CD4-positive, alpha-beta memory T cell (primary cell): ENCODE data around the gene ZNF407. TPM values are rescaled to one million over a fixed set of nuclear protein-coding genes. Genes with fewer than 3 reads are reported as not detected.

Source experiments
- CTCF ChIA-PET: fragments of 350-600 bp; sonication (Branson Sonifier 250); formaldehyde crosslinking; loops from one replicate; lab custom pipeline; 2021; ENCODE audit warnings: inconsistent platforms; ENCODE audit not compliant: partially characterized antibody; lab: Charles Lee
- POLR2A ChIA-PET: fragments of 350-600 bp; sonication (Branson Sonifier 250); formaldehyde crosslinking; loops from one replicate; lab custom pipeline; 2021; ENCODE audit not compliant: partially characterized antibody; lab: Charles Lee
- DNase-seq, 5 donors: peaks; one replicate each; pipeline versions ENCODE4 v3.0.0 to v3.0.0-alpha.2; 2020 to 2022; ENCODE audit warnings: mixed read lengths in 1 of 5
- H3K27ac ChIP-seq: one replicate; pipeline ENCODE4 v1.7.0; 2013; ENCODE audit warnings: low read depth, low read length
- H3K27me3 ChIP-seq: 2 replicates; pipeline ENCODE4 v1.7.0; 2013; ENCODE audit warnings: mild to moderate bottlenecking, low read length, moderate library complexity; ENCODE audit not compliant: insufficient read depth
- H3K36me3 ChIP-seq: 2 replicates; pipeline ENCODE4 v1.7.0; 2013; ENCODE audit warnings: mild to moderate bottlenecking, low read length, moderate library complexity; ENCODE audit not compliant: insufficient read depth
- H3K4me1 ChIP-seq: 2 replicates; pipeline ENCODE4 v1.7.0; 2013; ENCODE audit warnings: mild to moderate bottlenecking, low read length, moderate library complexity; ENCODE audit not compliant: insufficient read depth
- H3K4me3 ChIP-seq, 2 donors: one replicate each; pipeline ENCODE4 v1.7.0; 2013; ENCODE audit warnings: low read length in 2 of 2, mild to moderate bottlenecking in 1 of 2
- H3K9me3 ChIP-seq, 2 donors: one replicate each; pipeline ENCODE4 v1.7.0; 2013; ENCODE audit warnings: low read length in 2 of 2, control low read depth in 1 of 2; ENCODE audit not compliant: control insufficient read depth in 1 of 2
- H3K27ac Mint-ChIP-seq, 7 donors: one replicate each; pipeline ENCODE4 v1.8.0; 2020 to 2021; ENCODE audit warnings: mixed read lengths in 7 of 7, mild to moderate bottlenecking in 6 of 7, inconsistent platforms in 3 of 7, moderate library complexity in 3 of 7
- H3K27me3 Mint-ChIP-seq, 2 donors: one replicate each; pipeline ENCODE4 v1.8.0; 2020 to 2021; ENCODE audit warnings: mixed read lengths in 2 of 2
- H3K36me3 Mint-ChIP-seq, 2 donors: one replicate each; pipeline ENCODE4 v1.8.0; 2020 to 2021; ENCODE audit warnings: mixed read lengths in 2 of 2, inconsistent platforms in 1 of 2, mild to moderate bottlenecking in 1 of 2
- H3K4me1 Mint-ChIP-seq, 4 donors: one replicate each; pipeline ENCODE4 v1.8.0; 2020 to 2021; ENCODE audit warnings: mixed read lengths in 4 of 4, mild to moderate bottlenecking in 1 of 4
- H3K4me3 Mint-ChIP-seq, 8 donors: one replicate each; pipeline ENCODE4 v1.8.0; 2020 to 2021; ENCODE audit warnings: mixed read lengths in 8 of 8, mild to moderate bottlenecking in 7 of 8, moderate library complexity in 6 of 8, inconsistent platforms in 3 of 8
- H3K9me3 Mint-ChIP-seq, 8 donors: one replicate each; pipeline ENCODE4 v1.8.0; 2020 to 2021; ENCODE audit warnings: mixed read lengths in 8 of 8, mild to moderate bottlenecking in 5 of 8, inconsistent platforms in 3 of 8, moderate library complexity in 1 of 8
- intact Hi-C: fragments of 100-400 bp; cut with micrococcal nuclease; formaldehyde crosslinking; loops from one replicate; pipeline ENCODE4 v1.15.1; 2023
- polyA plus RNA-seq, 2 donors: library from polyadenylated mRNA; unstranded; fragments of 300-500 nt; fragmentation: Illumina TruSeq; gene quantifications; one replicate each; pipeline ENCODE4 v1.2.3, GENCODE V29; 2021
- total RNA-seq, 2 experiments: library from RNA; stranded (reverse); gene quantifications; one replicate each; pipeline ENCODE4 v1.2.3, GENCODE V29; 2021

ZNF407 gene
- total and polyA plus RNA-seq, 4 experiments from 2014 or later: 1.8 to 26.9 (median 15.3) TPM

DNA sequence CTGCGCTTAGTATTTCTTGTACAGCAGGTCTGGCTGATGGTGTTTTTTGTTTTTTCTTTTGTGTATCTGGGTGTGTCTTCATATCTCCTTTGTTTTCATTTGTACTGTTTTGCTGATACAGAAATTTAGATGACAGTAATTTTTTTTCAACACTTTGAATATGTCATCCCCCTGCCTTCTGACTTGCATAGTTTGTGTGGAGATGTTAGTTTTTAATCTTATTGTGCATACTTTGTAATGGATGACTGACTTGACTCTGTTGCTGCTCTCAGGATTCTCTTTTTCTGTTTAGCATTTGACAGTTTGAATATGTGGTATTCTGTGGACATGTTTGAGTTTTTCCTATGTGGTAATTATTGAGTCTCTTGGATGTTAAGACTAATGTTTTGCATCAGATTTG is 161.3 kb downstream of the ZNF407 start:
- Histone ChIP-seq H3K4me1 (no peaks in the 10 kb centered on the region), H3K4me3 (no peak overlapping the region), H3K9me3 (no peaks in the 10 kb centered on the region), H3K36me3 (no peaks in the 10 kb centered on the region), H3K27ac (no peak overlapping the region), H3K27me3 (no peaks in the 10 kb centered on the region)
- intact Hi-C loops: no loop called here
- Mint-ChIP-seq H3K4me3 (no peak overlapping the region), H3K27ac (no peak overlapping the region), H3K9me3 (peaks cover 0 to 28% (median 15%) of the 10 kb centered on the region in 8 donors), H3K27me3 (no peaks in the 10 kb centered on the region), H3K36me3 (peaks cover 22 to 39% of the 10 kb centered on the region in 2 donors), H3K4me1 (peaks cover 7 to 14% (median 11%) of the 10 kb centered on the region in 4 donors)
- CTCF ChIA-PET: no interaction called here
- POLR2A ChIA-PET: no interaction called here
- no peak for DNase-seq

DNA sequence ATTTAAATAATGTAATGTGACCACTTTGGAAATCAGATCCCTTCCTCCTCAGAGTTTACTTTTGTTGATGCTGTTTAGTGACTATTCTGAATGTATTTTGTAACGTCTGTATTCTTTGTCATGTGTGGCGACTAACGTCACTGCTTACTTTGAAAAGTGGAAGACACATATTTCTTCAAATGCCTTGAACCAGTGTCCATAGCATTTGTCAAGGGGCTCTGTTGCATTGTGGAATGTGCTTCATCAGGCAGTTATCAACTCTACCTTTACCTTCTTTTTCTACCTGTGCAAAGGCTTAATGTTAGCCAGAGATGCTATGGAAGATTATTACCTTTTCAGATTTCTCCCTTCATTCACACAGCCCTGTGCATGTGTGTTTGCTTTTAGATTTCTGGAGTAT is 162.4 kb downstream of the ZNF407 start:
- POLR2A ChIA-PET: interaction anchor here (0.7 kb wide), 1 partner anchor 39 kb away, joined by 3 read pairs; no protein-coding TSS in a partner anchor
- intact Hi-C loops: no loop called here
- H3K36me3 Mint-ChIP-seq: peaks cover 24 to 42% of the 10 kb centered on the region in 2 donors

DNA sequence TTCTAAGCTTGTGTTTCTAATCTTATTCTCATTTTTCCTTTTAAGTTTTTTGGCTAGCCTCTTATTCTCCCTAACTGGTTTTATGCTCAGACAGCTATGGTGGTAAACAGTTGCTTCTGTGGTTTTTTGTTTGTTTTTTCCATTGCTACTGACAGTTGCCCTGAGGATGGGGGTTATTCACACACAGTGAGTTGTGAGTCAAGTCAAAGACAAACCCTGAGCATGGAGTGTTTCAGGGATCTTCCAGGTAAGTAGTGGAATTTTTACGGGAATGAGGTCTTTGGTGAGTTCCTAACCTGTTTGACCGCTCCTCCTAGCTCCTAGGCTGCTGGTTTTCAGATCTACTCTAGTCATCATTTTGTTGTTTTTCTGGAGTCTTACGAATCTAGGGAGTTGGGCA is 162.8 kb downstream of the ZNF407 start:
- intact Hi-C loops: no loop called here
- Histone ChIP-seq H3K27ac (no peak overlapping the region), H3K4me1 (no peaks in the 10 kb centered on the region), H3K36me3 (no peaks in the 10 kb centered on the region), H3K4me3 (no peak overlapping the region), H3K9me3 (no peaks in the 10 kb centered on the region), H3K27me3 (no peaks in the 10 kb centered on the region)
- Mint-ChIP-seq H3K36me3 (peaks cover 24 to 46% of the 10 kb centered on the region in 2 donors), H3K4me1 (peaks cover 0 to 13% (median 8%) of the 10 kb centered on the region in 4 donors), H3K4me3 (no peak overlapping the region), H3K9me3 (peaks cover 0 to 29% (median 16%) of the 10 kb centered on the region in 8 donors), H3K27me3 (no peaks in the 10 kb centered on the region), H3K27ac (no peak overlapping the region)
- ChIA-PET POLR2A (no interaction called here), CTCF (no interaction called here)
- DNase-seq: no peak

More for the DNA sequence above, 162.4 kb downstream of the ZNF407 start:
- H3K4me1 ChIP-seq: no peaks in the 10 kb centered on the region
- no peak overlapping the region for H3K27ac ChIP-seq
- no peaks in the 10 kb centered on the region for H3K9me3 ChIP-seq
- DNase-seq: no peak
- no peaks in the 10 kb centered on the region for H3K27me3 ChIP-seq
- Mint-ChIP-seq H3K27ac (no peak overlapping the region), H3K4me1 (peaks cover 3 to 16% (median 8%) of the 10 kb centered on the region in 4 donors), H3K9me3 (peaks cover 0 to 29% (median 16%) of the 10 kb centered on the region in 8 donors), H3K27me3 (no peaks in the 10 kb centered on the region), H3K4me3 (no peak overlapping the region)
- H3K36me3 ChIP-seq: no peaks in the 10 kb centered on the region
- CTCF ChIA-PET: no interaction called here
- no peak overlapping the region for H3K4me3 ChIP-seq

GRCh38 chr18:74766251-74766650 is 168.6 kb downstream of the ZNF407 start:
- Histone ChIP-seq H3K27ac (no peak overlapping the region), H3K4me1 (no peaks in the 10 kb centered on the region), H3K4me3 (no peak overlapping the region), H3K9me3 (no peaks in the 10 kb centered on the region), H3K27me3 (no peaks in the 10 kb centered on the region), H3K36me3 (no peaks in the 10 kb centered on the region)
- intact Hi-C loops: no loop called here
- CTCF ChIA-PET: no interaction called here
- POLR2A ChIA-PET: no interaction called here
- H3K27ac Mint-ChIP-seq: no peak overlapping the region
- H3K4me1 Mint-ChIP-seq: peaks cover 0 to 4% (median 2%) of the 10 kb centered on the region in 4 donors
- H3K4me3 Mint-ChIP-seq: no peak overlapping the region
- peaks cover 12 to 42% of the 10 kb centered on the region in 2 donors for H3K36me3 Mint-ChIP-seq
- DNase-seq: no peak
- peaks cover 0 to 4% (median 2%) of the 10 kb centered on the region in 8 donors for H3K9me3 Mint-ChIP-seq
- H3K27me3 Mint-ChIP-seq: no peaks in the 10 kb centered on the region

DNA sequence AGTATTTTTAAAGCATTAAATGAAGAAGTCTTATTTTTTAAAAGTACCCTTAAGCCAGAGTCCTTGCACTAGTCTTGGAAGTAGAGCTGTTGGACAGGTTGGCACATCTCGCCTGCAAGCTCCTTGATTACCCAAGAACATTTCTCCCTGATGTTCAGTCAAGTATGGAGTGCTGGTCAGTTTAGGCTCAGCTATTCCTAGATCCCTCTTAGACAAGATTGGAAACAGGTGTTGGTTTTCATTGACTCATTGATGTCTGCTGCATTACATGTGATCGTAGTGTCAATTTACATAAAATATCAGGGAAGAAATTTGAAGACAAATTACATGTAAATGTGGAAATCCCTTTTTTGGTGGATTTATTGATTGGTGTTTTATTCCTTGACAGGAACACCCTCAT is 170.4 kb downstream of the ZNF407 start:
- H3K9me3 Mint-ChIP-seq: peaks cover 0 to 4% (median 2%) of the 10 kb centered on the region in 8 donors

DNA sequence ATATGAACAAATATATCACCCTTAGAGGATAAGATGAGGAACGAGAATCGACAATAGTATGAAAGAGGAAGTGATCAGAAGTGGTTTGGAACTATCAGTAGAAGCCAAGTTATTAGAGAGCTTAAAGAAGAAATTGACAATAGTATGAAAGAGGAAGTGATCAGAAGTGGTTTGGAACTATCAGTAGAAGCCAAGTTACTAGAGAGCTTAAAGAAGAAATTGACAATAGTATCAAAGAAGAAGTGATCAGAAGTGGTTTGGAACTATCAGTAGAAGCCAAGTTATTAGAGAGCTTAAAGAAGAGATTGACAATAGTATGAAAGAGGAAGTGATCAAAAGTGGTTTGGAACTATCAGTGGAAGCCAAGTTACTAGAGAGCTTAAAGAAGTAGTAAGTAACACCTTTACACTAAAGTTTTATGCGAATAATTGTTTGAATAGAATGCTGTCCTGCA is 175.5 kb downstream of the ZNF407 start:
- peaks cover 7 to 25% of the 10 kb centered on the region in 2 donors for H3K36me3 Mint-ChIP-seq
- Histone ChIP-seq H3K27ac (no peak overlapping the region), H3K27me3 (no peaks in the 10 kb centered on the region), H3K4me1 (no peaks in the 10 kb centered on the region), H3K4me3 (no peak overlapping the region), H3K36me3 (no peaks in the 10 kb centered on the region), H3K9me3 (no peaks in the 10 kb centered on the region)
- H3K27ac Mint-ChIP-seq: no peak overlapping the region
- H3K9me3 Mint-ChIP-seq: peaks cover 0 to 3% (median 0%) of the 10 kb centered on the region in 8 donors
- no peak for DNase-seq
- H3K4me1 Mint-ChIP-seq: peaks cover 0 to 5% (median 2%) of the 10 kb centered on the region in 4 donors
- POLR2A ChIA-PET: no interaction called here
- CTCF ChIA-PET: interaction anchor here (1.5 kb wide), 1 partner anchor 11 kb away, joined by 3 read pairs; no protein-coding TSS in a partner anchor
- intact Hi-C loops: no loop called here
- no peak overlapping the region for H3K4me3 Mint-ChIP-seq
- H3K27me3 Mint-ChIP-seq: no peaks in the 10 kb centered on the region

More for the DNA sequence above, 170.4 kb downstream of the ZNF407 start:
- Histone ChIP-seq H3K4me3 (no peak overlapping the region), H3K27me3 (no peaks in the 10 kb centered on the region), H3K4me1 (no peaks in the 10 kb centered on the region), H3K36me3 (no peaks in the 10 kb centered on the region), H3K27ac (no peak overlapping the region), H3K9me3 (no peaks in the 10 kb centered on the region)
- Mint-ChIP-seq H3K4me1 (peaks cover 0 to 4% (median 4%) of the 10 kb centered on the region in 4 donors), H3K27me3 (no peaks in the 10 kb centered on the region), H3K4me3 (no peak overlapping the region), H3K36me3 (peaks cover 10 to 34% of the 10 kb centered on the region in 2 donors), H3K27ac (no peak overlapping the region)
- ChIA-PET POLR2A (no interaction called here), CTCF (no interaction called here)
- intact Hi-C loops: no loop called here
- DNase-seq: no peak

DNA sequence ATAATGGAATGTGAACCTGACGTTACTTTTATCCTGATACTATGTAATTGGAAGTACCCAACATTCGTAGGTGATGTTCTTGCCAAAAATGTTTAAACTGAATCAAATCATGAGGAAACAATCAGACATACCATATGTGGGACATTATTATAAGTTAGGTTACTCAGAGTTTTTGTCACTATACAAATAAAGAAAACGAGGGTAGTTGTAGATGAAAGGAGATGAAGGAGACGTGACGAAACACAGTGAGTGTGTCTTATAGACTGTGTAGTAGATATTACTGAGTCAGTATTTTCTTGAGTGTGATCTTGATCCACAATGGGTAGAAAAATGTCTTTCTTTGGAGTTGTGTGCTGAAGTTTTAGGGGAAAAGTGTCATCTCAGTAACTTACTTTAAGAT is 176.8 kb downstream of the ZNF407 start:
- POLR2A ChIA-PET: no interaction called here
- Histone ChIP-seq H3K27me3 (no peaks in the 10 kb centered on the region), H3K9me3 (no peaks in the 10 kb centered on the region), H3K4me1 (no peaks in the 10 kb centered on the region), H3K36me3 (no peaks in the 10 kb centered on the region), H3K27ac (no peak overlapping the region), H3K4me3 (no peak overlapping the region)
- CTCF ChIA-PET: no interaction called here
- peak overlapping the region in 1 of 7 donors; percentile 3 for H3K27ac Mint-ChIP-seq
- DNase-seq: no peak
- H3K4me3 Mint-ChIP-seq: no peak overlapping the region
- peaks cover 0 to 7% (median 3%) of the 10 kb centered on the region in 4 donors for H3K4me1 Mint-ChIP-seq
- no peaks in the 10 kb centered on the region for H3K27me3 Mint-ChIP-seq
- H3K9me3 Mint-ChIP-seq: peaks cover 0 to 4% (median 0%) of the 10 kb centered on the region in 8 donors
- peaks cover 6 to 22% of the 10 kb centered on the region in 2 donors for H3K36me3 Mint-ChIP-seq
- intact Hi-C loops: no loop called here
